GM18870 (cell line): ENCODE results near the gene DGKG.

Experiments
- ATAC-seq: cut with Tn5 transposase; IDR thresholded peaks from one replicate; pipeline ENCODE4 v1.9.1; 2021; ENCODE audit warnings: moderate library complexity; ENCODE audit not compliant: unreplicated experiment

The DGKG gene

DNA sequence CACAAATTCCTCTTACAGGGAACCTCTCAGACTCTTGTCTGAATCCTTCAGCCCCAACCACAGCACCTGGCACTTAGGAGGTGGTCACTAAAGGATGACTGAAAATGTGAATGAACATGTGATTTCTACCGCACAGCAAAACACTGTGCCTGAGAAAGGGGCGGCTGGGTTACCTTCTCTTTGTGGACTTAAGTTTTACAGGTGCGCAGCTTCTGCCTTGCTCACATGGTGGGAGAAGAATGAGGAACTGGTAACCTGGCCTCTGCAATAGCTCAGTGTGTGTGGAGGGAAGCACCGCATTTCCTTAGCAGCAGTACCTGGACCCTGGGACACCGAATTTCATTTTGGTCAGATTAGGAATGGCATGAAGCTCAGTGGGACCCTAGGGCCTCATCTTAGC is 243.3 kb downstream of the DGKG start:
- no peak for ATAC-seq

DNA sequence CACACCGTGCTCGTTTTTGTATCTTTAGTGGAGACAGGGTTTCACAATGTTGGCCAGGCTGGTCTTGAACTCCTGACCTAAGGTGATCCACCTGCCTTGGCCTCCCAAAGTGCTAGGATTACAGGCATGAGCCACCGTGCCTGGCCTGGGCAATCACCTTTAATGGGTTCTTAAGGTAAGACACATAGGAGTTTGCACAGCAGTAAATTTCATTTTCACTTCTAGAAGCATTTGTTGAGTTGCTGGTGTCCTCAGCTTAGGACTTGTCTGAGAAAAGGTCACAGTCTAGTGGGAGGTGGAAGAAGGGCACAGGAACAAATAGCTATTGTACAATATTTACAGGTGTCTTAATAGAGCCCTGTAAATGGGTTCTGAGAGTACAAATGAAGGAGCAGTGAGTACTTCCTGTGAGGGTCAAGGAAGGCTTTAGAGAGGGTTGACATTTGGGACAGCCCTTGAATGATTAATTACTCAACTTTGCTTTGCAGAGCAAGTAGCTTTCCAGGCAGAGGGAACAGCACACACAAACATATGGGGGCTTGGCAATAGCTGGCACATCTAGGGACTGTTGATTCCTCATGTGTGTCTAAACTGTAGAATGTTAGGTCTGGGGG is 244.4 kb downstream of the DGKG start:
- no peak for ATAC-seq

DNA sequence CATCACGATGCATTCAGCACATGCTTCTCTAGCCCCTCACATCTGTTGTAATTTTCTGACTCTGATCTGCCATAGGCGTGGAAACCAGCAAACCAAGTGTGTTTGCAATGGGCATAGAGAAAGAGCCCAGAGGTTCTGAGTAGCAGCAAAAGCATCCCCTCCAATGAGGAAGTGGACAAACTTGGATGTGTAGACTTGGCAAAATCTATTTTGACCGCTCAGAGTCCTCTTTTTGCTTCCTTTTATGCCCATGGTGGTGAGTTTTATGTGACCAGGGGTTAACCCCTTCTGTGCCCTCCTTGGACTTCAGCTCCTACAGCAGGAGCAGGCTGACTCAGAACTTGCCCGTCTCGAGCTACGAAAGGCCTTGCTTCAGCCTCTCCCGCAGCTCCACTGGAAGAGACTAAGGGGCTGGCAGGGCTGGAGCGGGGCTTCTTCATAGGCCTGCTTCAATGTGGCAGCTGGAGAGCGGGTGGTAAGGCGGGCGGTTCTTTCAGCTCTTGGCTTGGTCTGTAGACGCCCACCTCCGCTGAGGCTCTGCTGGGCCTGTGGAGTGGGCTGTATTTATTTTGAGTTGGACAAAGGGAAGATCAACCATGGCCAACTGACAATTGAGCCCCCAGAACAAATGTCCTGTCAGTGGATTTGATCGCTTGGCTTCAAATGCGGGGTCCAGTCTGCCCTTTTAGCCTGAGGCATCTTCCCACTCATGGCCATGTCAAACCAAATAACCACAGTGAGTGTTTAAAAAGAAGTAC is 246.6 kb downstream of the DGKG start:
- no peak for ATAC-seq

DNA sequence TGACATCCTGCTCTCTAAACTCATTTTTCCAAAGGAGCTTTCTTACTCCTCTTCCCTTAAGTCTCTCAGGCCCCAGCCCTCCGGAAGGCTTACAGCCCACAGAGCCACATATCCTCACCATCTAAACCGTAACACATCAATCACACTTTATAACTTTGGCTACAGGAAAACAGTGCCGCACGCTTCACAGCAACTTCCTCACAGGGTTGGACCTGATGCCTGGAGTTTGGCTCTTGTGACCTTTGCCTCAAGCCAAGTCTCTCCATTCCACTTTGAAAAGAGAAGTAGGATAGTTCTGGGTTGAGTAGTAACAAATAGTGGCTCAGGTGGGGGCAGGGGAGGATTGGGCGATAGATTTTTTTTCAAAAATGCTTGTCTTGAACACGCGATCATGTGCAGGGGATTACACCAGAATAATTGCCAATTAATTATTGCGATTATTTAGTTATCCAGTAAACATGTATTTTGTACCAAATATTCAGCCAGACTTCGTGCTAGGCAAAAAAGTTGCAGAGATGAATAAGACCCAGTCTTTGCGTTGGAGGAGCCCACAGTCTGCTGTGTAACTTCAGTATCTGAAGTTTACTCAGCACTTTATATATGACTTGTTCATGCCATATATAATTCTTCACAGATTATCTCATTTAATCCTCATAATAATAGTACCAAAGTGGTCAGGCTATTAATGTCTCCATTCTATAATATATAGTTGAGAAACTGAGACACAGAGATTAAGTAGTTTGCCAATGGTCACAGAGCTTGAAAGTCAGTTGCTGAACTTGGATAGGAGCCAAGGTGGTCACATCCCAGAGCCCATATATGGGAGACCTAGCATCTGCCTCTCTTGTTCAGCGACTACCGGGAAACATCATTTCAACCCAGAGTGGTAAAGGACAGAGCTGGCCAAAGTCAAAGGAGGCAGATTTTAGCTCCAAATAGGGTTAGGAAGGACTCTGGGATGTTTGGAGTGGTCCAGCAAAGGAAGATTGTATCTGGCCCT is 250.8 kb downstream of the DGKG start:
- ATAC-seq: no peak

DNA sequence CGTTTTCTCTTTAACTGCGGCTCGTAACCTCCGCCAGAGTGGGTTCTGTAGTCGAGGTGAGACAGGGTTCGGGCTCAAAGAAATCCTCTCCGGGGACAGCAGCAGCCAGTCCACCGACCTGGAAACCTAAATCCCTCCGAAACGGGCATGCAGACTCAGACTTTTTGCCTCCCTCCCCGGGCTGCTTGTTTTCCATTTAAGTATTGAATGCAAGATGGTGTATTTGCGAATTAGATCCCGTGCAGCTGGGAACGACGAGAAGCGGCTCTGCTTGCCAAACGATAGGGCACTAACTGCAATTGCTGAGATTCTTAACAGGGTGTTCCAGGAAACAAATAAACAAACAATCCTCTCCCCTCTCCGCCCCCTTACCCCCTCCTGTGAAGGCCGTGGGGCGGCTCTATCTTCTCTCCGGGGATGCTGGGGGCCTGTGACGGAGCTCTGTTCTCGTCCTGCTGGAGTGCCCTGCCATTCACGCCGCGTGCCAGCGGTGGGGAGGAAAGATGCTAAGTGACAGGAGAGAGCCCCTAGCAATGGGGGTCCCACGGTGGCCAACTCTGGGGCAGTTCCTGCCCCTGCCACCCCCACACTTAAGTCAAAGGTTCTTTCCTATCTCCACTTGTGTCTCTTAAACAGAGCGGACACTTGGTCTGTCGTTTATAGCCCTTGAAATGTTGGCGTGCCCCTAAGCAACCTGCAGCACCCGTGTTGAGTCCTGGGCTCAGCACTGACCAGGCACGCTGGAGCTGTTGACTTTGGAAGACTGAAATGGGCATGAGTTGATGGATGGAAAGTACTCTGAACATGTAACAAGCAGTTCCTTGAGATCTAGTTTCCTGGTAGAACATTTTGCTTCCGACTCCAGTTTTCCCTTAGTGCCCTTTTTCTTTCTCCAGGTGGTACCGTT is 251.9 kb downstream of the DGKG start:
- no peak for ATAC-seq

DNA sequence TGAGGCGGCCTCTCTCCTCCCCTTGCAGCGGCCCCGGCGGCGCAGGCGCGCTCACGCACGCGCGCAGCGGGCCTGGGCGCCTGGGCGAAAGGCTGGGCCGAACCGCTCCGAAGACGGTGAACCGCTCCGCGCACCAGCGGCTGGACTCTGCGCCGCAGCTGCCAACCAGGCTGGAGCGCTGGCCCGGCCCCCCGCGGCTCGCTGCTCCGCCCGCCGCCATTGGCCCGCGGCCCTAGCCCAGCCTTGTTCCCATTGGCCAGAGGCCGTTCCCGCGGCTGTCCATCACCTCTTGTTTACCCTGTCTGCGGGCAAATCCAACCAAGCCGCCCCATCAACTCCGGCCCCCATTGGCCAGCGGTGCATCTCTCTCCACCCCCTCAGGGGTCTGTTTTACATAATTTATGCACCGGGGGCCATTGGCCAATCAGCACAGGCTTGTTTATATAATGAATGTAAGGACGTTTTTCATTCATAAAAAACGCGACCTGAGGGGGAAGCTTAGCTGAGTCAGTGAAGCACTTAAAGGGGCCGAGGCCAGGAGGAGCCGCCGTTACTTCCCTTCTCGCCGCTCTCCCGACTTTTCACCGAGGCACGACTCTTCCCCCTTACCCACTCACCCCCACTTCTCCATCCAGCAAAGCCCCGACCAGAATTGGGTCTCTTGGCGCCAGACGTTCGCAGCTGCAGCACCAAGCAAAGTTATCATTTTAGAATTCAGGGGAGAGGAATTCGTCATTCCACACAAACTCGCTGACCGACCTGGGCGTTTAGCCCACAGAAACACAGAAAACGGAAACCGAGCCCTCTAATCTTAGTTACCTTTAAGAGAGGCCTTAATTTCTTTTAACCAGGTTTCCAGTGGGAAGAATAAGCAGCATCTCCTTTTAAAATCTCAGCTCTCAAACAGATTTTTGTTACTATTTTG is 252.8 kb downstream of the DGKG start, which contains the start of gene ETV5:
Gene ETV5 (minus strand): TSS at position 149 of the 925 bp plus-strand sequence. CDS start 3,221 bp downstream, outside the sequence.
- peak; percentile 96 for ATAC-seq

DNA sequence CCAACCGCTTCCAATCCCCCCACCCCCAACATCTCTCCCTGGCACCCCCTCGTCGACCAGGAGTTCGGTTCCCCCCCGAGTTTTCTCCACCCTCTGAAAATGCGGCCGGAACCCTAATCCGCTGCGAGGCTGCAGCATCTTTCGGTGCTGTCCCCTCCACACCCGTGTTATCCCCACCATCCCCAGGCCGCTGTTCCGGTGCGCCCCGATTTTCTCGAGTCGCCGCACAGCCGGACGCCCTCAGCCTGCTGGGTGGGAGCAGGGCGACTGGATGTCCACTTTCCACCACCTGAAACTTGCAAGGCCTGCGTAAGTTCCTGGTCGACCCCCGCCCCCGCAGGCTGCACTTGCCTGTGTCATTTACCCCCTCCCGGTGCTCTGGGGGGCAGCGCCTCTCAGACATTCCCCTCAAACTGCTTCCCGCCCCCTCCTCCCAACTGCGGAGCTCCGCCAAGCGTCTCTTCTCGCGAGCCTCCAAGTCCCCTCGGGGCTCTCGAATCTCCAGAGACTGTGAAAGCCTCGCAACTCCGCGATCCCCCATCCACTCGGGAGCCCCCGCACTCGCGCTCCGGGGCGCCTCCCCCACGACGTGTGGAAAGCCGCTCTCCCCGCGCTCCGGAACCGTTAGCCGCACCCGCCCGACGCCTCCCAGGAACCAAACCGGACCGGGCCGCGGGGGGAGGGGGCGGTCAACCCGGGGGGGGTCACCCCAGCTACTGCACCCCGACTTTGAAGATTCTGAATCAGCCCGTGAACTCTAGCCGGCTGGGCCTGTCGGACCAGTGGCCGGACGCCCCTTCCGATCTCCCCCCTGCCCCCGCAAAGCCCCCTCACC is 253.7 kb downstream of the DGKG start:
- ATAC-seq: no peak

DNA sequence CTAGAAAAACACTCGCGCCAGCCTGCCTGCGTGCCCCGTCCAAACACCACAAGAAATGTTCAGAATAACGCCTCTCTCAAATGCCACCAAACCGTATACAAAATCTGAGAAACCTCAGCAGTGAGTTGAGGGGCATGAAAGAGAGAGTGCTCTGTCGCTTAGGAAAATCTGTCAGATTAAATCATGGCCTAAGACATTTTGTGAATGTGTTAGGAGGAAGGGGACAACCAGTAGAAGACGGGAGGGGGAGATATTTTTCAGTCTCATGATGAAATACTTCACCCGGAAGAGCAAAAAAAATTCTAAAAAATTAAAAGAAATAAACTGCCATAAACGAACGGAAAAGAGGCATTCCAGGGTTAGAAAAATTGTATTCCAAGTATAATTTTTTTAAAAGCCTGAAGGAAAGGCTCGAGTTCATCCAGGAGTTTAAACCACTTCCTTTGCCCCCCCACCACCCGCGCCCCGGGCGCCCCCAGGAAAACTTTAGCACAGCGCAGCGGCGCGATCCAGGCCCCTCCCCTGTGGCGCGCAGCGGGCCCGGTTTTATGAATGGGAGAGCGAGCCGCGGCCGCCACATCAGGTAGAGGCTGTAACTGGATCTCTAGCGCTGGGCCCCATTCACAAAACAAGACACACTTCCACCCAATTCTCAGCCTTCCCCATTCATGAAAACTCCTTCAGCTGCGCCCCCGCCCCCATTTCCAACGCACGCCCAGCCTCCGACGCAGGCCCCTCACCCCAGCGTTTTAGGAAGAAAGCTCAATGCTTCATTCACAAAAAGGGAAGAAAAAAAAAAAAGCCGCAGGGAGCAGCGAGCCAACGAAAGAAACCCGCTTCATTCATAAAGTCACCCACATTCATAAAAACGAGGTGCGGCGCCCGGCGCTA is 254.6 kb downstream of the DGKG start:
- no peak for ATAC-seq

DNA sequence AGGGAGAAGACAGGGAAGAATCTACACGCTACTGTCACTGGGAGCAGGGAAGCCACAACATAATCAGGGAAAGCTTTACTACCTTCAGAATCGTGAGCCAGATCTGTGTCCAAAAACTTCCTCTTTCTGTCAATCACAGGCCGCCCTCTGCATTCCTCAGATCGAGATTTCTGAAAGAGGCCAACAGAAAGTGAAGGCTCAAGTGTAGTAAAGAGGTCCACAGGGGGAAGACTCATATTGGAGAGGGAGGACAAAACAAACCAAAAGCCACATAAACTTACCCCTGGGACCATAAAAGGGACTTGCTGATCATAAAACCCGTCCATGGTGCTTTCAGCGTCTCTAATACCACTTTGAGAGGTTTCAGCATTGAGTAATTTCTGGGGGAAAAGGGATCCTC is 256.5 kb downstream of the DGKG start:
- ATAC-seq: no peak

DNA sequence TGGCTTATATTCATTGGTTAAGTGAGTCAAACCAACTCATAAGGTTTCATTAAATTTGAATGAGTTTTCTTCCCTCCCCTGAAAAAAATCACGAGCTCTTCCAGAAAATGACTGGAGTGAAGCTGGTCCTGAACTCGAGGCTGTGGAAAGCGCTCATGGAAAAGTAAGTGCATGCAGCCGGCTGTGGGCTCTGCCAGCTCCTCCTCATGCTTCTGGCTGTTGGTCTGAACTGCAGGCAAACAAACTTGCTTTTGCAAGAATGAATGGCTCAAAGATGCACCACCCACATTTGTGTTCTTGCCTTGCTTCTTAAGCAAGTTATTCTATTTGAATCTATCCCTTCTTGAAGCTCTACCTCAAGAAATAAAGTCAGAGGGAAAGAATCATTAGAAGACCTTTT is 259.3 kb downstream of the DGKG start:
- no peak for ATAC-seq

DNA sequence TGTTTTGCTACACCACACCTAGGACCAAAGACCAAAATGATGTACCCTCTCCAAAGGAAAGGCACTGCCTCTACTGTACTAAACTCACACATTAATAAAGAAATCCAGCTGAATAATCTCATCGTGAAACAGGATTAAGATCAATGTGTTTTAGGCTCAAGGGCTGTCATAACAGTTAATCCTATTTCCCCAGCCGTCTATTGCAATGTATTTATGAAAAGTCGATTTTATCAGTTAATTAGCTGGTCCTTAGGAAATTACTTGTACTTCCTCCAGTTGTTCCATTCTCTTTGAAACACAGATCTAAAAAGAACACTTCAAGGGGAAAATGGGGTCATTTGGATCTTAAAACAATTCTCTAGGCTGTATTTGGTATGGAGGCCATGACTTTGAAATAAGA is 261.6 kb downstream of the DGKG start:
- no peak for ATAC-seq

DNA sequence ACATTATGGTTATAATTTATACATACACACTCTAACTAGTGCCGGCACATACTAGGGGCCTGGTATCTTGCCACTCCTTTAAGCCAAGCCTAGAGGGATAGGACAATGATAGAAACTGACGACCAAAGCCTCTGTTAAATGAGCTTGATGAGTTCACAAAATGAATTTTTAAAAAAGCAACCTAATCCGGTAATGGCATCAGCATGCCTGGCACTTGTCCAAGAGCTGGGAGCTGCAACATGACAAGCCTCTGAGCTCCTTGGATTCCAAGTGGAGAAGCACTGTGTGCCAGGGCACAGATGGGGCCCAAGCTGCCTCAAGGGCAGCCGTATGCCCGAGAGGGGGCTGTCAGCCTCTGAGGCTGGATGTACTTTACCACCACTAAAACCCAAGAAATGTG is 262.9 kb downstream of the DGKG start:
- no peak for ATAC-seq

DNA sequence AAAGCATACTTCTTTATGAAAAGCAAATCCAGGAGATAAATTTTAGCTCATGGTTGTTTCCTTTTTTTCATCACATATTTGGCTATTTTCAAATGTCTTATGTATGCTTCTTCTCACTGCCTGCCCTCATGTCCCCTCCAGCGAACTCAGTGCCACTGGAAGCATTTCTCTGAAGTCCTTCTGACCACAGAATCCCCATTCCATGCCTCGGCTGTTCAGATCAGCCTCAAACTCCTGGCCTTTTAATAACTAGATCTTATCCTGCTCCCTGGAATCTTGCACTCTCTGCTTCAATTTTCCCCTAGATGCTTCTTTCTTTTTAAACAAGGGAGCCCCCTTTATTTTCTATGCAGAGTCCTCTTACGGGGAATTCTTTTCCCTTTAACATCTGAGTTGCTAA is 263.3 kb downstream of the DGKG start:
- no peak for ATAC-seq

DNA sequence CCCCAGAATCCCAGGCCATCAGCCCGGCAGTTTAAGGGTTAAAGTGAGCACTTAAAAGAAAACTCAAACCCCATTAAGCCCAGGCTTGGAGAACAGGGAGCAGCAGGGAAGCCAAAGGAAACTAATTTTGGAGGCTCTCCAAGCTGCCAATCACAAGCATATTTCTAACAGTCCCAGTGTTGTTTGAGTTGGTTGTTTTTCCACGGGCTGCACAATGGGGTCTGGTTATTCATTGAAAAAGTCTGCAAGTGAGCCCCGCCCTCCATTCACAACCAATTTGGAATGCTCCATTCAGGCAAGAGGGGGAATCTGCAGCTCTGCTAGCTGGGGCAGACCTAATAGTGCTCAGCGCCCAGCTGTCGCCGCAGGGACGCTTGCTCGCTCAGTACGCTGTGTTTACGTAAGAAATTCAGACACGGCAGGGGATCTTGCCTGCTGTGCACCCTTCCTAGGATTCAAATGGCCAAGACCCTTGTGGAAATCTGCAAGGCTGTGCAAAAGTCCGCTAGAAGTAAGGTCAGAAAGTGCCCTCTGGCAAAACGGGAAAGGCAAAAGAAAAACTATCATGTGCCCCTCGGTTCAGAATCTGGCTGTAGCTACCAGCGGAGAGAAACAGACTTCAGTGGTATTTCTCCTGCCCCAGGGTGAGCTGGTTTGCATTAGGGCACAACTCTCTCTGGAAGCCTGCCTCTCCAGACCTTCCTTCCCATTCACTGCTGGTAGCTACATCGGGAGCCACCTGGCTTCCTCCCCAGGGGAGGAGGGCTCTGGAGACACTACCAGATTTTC is 264.2 kb downstream of the DGKG start:
- no peak for ATAC-seq

DNA sequence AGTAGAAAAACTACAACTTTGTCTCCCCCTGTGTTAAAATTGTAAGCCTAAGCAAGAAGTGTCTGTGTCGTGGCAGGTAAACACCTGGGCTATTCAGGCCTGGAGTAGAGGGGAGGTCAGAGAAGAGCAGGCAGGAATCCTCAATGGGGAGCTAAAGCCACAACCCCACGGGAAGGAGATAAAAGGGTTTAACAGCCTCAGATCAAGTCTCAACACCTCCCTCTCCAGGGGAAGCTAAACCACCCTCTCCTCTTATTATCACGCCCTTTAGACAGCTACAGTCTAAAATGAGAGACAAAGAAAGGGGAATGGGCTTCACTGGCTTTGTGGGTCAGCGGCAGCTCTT is 264.7 kb downstream of the DGKG start:
- no peak for ATAC-seq
